ENCODE measurements around the gene SLC17A8.
"Not testable (repeated sequence)": the region's sequence is repeated elsewhere in the genome, so short reads cannot be mapped to it uniquely, and the experiment has no call there.

Gene SLC17A8

GRCh38 chr12:100372853-100373640 lies 16.2 kb downstream of the SLC17A8 start:
- no peak for DNase-seq

GRCh38 chr12:100375038-100375735 lies 18.3 kb downstream of the SLC17A8 start:
- DNase-seq = no peak

DNA sequence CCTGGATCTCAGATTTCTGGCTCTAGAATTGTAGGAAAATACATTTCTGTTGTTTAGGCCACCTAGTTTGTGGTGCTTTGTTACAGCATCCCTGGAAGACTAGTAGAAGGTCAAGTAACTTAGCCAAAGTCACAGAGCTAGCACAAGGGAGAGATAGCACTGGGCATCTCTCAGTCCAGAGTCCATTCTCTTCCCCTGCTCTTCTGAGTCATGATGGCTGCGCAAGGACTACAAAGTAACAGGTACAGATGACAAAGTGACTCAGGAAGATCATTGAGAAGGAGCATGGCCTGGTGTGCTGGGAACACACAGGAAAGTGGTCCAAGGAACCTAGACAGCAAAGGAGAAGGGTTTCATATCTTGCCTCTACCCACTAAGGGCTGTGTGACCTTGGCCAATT lies 19.3 kb downstream of the SLC17A8 start:
- no peak for DNase-seq

DNA sequence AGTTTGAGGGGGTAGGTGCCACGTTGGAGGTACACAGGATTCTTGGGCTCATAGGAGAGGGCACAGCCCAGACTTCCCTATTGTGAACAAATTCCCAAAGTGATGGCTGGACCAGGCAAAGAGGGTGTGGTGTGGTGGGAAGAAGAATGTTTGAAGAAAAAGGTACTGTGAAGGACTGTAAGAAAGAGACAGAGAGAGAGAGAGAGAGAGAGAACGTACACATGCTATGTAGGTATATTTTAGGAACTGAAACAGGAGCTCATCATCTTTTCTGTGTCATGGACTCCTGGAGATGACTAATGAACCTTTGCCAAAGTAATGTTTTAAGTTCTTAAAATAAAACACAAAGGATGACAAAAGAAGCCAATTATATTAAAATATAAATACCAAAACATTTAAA lies 24.5 kb downstream of the SLC17A8 start:
- no peak for DNase-seq

DNA sequence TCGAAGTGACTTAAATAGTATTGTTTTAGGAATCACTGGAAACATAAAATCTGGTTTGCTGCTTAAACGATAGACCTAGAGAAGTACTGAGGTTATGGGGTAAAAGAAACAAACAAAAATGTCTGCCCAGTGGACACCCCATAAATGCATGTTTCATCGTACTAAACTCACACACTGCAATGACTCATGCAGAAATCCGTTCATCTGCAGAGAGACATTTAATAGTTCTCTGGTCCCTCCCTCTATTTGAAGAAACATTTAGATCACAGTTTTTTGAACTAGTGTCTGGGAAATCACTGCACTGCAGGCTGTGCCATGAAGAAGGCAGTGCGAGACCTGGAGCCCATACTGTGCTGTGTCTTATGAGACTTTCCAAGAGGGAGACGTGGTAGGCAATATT lies 25.5 kb downstream of the SLC17A8 start:
- DNase-seq = no peak

- DNase-seq = no peak
Observed at GRCh38 chr12:100383586-100384558, 27.0 kb downstream of the SLC17A8 start.

DNA sequence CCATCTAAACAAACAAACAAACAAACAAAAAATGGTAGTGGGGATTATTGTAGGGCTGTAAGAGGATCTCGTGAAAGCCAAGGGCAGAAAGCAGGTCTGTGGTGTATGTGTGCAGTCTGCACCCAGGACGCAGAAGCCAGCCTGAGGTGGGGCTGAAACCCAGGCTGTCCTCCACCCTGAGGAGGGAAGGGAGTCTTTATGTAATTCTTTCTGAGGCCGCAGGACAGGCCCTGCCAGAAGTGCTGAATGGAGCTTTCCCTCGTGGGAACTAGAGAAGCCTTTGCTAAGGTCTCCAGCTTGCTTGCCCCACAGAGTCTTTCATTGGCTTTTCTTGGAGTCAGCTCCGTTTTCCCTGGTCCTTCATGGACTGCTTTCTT lies 27.7 kb downstream of the SLC17A8 start:
- no peak for DNase-seq

DNA sequence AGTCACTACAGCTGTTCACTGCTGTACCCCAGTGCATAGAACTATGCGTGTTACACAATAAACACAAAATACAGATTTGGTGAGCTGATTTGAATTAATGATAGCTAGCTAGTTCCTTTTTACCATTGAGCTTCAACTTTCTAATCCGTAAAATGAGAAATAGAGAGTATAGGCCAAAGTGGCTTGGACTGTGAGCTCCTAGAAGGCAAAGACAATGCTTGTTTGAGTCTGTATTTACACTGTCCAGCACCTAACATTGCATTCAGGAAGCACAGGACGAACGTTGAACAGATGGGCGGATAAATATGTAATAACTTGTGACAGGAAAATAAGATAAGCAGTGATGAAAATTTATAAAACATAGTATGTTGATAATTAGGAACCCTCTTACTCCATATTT lies 31.5 kb downstream of the SLC17A8 start:
- no peak for DNase-seq

- no peak for DNase-seq
Observed at GRCh38 chr12:100391856-100392255, 35.0 kb downstream of the SLC17A8 start.

DNA sequence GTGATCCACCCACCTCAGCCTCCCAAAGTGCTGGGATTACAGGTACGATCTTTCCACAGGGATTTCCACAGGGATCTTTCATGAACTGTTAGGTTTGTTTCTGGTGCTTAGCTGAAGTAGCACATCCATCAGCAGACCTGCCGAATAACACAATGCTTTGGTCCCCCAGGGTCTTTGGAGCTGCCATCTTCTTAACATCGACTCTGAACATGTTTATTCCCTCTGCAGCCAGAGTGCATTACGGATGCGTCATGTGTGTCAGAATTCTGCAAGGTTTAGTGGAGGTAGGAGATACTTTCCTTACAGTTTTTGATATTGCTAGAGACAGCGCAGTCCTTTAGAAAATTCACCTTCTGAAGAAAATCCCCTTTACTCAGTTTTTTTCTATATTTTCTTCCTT lies 36.3 kb downstream of the SLC17A8 start:
- no peak for DNase-seq

GRCh38 chr12:100395811-100396210 lies 38.9 kb downstream of the SLC17A8 start:
- DNase-seq = no peak

GRCh38 chr12:100398307-100398706 lies 41.4 kb downstream of the SLC17A8 start:
- DNase-seq = no peak

DNA sequence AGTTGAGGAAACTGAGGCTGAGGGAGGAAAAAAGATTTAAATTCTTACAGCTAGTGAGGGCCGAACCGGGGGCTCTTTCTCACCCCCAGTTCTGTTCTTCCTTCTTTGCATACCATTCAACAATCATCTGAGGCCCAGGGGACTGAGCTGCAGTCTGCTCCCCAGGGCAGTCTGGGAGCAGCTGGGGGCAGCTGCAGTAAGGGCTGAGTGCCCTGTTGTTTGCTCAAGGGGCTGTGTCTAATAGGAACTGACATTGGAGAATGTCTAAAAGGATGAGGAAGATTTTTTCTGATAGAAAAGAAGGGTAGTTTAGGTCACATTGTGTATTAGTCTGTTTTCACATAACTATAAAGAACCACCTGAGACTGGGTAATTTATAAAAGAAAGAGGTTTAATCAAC lies 42.2 kb downstream of the SLC17A8 start:
- DNase-seq = no peak

- no peak for DNase-seq
Observed at GRCh38 chr12:100401660-100402059, 44.8 kb downstream of the SLC17A8 start.

DNA sequence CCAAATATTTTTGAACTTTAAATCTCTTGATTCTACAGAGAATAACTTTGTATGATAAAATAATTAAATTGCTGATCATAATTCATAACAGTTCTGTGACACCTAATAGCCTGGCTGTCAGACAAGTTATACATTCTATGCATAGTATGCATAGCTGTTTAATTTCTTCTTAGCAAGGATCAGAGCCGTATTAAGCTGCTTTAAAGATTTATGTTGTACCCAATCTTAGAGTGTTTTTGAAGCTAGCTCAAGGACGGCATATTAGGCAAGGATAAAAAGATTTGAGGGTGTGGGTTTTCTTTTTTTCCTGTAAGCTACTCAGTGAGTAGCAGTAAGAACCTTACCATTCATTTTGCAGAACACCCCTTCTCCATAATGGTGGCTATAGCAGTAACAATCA lies 45.9 kb downstream of the SLC17A8 start:
- DNase-seq = no peak

GRCh38 chr12:100403446-100403845 lies 46.6 kb downstream of the SLC17A8 start:
- DNase-seq = no peak

DNA sequence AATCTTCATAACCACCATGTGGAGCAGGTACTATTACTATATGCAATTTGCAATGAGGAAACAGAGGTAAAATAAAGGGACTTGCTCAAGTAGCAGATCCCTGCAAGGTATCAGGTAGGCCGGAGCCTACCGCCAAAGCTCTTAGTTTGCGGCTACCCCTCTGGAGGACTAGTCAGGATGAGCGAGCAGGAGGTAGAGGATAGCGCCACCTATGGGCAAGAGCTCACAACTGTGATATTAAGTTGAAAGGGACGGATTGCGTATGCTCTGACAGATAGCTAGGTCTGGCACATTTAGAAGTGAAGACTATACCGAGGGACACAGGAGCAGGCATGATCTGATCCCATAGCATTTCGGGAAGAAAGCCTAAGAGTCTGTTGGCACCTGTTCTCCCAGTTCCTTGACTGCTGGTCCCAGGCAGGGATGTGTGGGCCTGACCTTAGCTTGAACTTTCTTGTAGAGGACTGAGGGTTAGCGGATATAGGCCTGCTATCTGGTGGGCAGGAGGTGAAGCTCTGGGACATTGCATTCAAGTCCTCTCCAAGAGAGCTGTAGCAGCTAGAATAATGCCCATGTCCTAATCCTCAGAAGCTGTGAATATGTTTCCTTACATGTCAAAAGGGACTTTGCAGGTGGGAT lies 48.0 kb downstream of the SLC17A8 start:
- no peak for DNase-seq

DNA sequence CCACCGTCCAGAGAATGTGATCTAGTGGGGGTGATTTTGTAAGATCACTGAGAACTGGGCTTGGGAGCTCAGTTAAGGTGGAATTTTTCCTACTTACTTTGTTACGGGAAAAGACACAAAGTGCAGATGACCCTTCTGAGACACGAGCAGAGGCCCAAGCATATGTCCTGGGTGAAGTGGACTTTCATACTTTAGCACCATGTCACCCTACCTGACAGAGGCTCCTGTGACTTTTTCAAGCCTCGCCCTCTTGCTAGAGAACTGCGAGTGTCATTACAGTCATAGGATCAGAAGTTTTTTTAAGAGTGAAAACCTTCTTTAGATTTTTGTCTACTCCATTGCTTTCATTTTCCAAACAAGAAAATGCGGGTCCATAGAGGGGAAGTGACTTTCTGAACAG lies 56.1 kb downstream of the SLC17A8 start:
- no peak for DNase-seq

- no peak for DNase-seq
Observed at GRCh38 chr12:100414739-100415138, 57.9 kb downstream of the SLC17A8 start.

DNA sequence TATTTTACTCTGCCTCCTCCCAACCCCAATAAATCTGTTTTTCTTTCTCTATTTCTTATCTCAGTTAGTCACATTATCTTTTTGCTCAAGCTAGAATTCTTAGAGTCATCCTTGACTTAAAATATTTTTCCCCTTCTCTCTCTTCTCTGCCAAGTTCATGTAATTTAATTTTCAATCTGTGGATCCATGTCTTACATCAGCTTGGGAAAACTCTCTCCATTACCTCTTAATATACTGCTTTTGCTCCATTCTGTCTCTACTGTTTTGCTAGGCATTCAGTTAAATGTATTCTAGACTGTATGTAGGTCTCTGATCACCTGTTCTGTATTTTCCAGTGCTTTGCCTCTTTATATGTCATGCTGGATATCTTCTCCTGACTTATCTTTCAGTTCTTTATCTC lies 65.8 kb downstream of the SLC17A8 start:
- no peak for DNase-seq

GRCh38 chr12:100426145-100426544 lies 69.3 kb downstream of the SLC17A8 start:
- no peak for DNase-seq

- DNase-seq = no peak
Observed at GRCh38 chr12:100427078-100427477, 70.2 kb downstream of the SLC17A8 start.

- DNase-seq = not testable (repeated sequence)
Observed at GRCh38 chr12:100430251-100430650, 73.4 kb downstream of the SLC17A8 start.

Measured in stimulated activated CD4-positive, alpha-beta T cell treated with anti-CD3 and anti-CD28 coated beads, Interleukin-4, amount 100 ng/mL, for 4 hours (primary cell).